ENCODE measurements around the gene ENSA.

DNA sequence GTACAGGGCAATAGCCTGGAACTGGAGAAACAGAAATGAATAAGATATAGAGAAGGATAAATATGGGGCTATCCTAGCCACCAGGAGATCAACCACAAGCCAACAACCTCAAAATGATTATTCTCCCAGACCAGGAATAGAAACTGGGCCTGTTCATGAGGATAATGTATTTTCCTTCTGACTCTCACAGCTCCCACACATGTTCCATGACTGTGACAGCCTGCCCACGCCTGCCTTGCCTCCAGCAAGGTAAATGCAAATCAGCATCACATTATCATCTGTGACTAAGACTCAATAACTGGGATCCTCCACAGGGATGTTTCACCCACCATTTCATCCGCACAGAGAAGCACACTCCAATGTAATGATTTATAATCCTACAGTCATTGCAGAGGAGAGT lies 3.3 kb downstream of the ENSA start:
- TF ChIP-seq, protein P1, sequence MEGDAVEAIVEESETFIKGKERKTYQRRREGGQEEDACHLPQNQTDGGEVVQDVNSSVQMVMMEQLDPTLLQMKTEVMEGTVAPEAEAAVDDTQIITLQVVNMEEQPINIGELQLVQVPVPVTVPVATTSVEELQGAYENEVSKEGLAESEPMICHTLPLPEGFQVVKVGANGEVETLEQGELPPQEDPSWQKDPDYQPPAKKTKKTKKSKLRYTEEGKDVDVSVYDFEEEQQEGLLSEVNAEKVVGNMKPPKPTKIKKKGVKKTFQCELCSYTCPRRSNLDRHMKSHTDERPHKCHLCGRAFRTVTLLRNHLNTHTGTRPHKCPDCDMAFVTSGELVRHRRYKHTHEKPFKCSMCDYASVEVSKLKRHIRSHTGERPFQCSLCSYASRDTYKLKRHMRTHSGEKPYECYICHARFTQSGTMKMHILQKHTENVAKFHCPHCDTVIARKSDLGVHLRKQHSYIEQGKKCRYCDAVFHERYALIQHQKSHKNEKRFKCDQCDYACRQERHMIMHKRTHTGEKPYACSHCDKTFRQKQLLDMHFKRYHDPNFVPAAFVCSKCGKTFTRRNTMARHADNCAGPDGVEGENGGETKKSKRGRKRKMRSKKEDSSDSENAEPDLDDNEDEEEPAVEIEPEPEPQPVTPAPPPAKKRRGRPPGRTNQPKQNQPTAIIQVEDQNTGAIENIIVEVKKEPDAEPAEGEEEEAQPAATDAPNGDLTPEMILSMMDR (IDR thresholded peaks at IDR 0.05; ENCODE audit: low read depth, low read length, missing input control): no peak
- TF ChIP-seq SP1 (IDR thresholded peaks at IDR 0.05) (no peak), NR2F2 (IDR thresholded peaks at IDR 0.05) (no peak)
- TF ChIP-seq, protein P2, sequence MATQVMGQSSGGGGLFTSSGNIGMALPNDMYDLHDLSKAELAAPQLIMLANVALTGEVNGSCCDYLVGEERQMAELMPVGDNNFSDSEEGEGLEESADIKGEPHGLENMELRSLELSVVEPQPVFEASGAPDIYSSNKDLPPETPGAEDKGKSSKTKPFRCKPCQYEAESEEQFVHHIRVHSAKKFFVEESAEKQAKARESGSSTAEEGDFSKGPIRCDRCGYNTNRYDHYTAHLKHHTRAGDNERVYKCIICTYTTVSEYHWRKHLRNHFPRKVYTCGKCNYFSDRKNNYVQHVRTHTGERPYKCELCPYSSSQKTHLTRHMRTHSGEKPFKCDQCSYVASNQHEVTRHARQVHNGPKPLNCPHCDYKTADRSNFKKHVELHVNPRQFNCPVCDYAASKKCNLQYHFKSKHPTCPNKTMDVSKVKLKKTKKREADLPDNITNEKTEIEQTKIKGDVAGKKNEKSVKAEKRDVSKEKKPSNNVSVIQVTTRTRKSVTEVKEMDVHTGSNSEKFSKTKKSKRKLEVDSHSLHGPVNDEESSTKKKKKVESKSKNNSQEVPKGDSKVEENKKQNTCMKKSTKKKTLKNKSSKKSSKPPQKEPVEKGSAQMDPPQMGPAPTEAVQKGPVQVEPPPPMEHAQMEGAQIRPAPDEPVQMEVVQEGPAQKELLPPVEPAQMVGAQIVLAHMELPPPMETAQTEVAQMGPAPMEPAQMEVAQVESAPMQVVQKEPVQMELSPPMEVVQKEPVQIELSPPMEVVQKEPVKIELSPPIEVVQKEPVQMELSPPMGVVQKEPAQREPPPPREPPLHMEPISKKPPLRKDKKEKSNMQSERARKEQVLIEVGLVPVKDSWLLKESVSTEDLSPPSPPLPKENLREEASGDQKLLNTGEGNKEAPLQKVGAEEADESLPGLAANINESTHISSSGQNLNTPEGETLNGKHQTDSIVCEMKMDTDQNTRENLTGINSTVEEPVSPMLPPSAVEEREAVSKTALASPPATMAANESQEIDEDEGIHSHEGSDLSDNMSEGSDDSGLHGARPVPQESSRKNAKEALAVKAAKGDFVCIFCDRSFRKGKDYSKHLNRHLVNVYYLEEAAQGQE (IDR thresholded peaks at IDR 0.05): no peak
